Suprapubic skin (tissue), 4 donors: ENCODE data around the gene TMEM131. TPM values are rescaled to one million over a fixed set of nuclear protein-coding genes. Genes with fewer than 3 reads are reported as not detected.

ENCODE experiments used
- DNase-seq, 2 donors: peaks; one replicate each; pipeline ENCODE4 v3.0.0-alpha.2; 2019; ENCODE audit warnings: low spot score in 2 of 2
- H3K27ac ChIP-seq: fragments of 200-600 bp; sonication (generic); one replicate; pipeline ENCODE4 v1.5.1; 2019
- H3K27me3 ChIP-seq: fragments of 200-600 bp; sonication (generic); one replicate; pipeline ENCODE4 v1.5.1; 2019
- H3K36me3 ChIP-seq: fragments of 200-600 bp; sonication (generic); one replicate; pipeline ENCODE4 v1.5.1; 2019
- H3K4me1 ChIP-seq: fragments of 200-600 bp; sonication (generic); one replicate; pipeline ENCODE4 v1.5.1; 2019
- H3K4me3 ChIP-seq: fragments of 200-600 bp; sonication (generic); one replicate; pipeline ENCODE4 v1.5.1; 2019; ENCODE audit warnings: mild to moderate bottlenecking
- H3K9me3 ChIP-seq: fragments of 200-600 bp; sonication (generic); one replicate; pipeline ENCODE4 v1.5.1; 2019
- EP300 ChIP-seq: sonication (generic); formaldehyde crosslinking; IDR thresholded peaks from one replicate; pipeline ENCODE4 v1.6.1; 2017; ENCODE audit warnings: antibody characterized with exemption
- POLR2A ChIP-seq, 2 donors: fragments of 450-650 bp; IDR thresholded peaks; one replicate each; pipeline ENCODE4 v1.6.1; 2017; ENCODE audit warnings: antibody characterized with exemption in 2 of 2, mild to moderate bottlenecking in 2 of 2, moderate library complexity in 2 of 2
- POLR2AphosphoS5 ChIP-seq, 3 donors: sonication (generic); formaldehyde crosslinking; IDR thresholded peaks; one replicate each; pipeline ENCODE4 v1.6.1; 2017; ENCODE audit warnings: antibody characterized with exemption in 3 of 3
- WGBS: methylation state at CpG from one replicate; pipeline ENCODE4 v1.1.5; 2018; 5-methylcytosine and 5-hydroxymethylcytosine counted together
- total RNA-seq, 4 donors: library from RNA; depleted of rRNA; stranded (reverse); fragments of >200 nt; gene quantifications; one replicate each; pipeline ENCODE4 v1.1.0, GENCODE V29; 2016
- TF ChIP-seq, protein P1 (sequence below), 2 donors: fragments of 200-600 bp in 1 of 2; fragments of 450-650 bp in 1 of 2; sonication (generic) in 1 of 2; IDR thresholded peaks; one replicate each; pipeline ENCODE4 v1.5.1; 2016 to 2019; ENCODE audit warnings: antibody characterized with exemption in 2 of 2, mild to moderate bottlenecking in 1 of 2, moderate library complexity in 1 of 2

The TMEM131 gene
- total RNA-seq, 4 donors from 2014 or later, result 39.7 to 117 (median 42.5) TPM

GRCh38 chr2:97732436-97733340, 263.1 kb downstream of the TMEM131 start:
- no peak overlapping the region for H3K4me3 ChIP-seq
- peak; percentile 53 to 75 for DNase-seq
- no peaks in the 10 kb centered on the region for H3K27me3 ChIP-seq
- peaks cover 7% of the 10 kb centered on the region for H3K4me1 ChIP-seq
- 40% methylated on average over 1 of the region's 28 CpGs for WGBS
- TF ChIP-seq POLR2A (IDR thresholded peaks at IDR 0.05), result no peak
- TF ChIP-seq POLR2AphosphoS5 (IDR thresholded peaks at IDR 0.05), result no peak
- TF ChIP-seq, protein P1, sequence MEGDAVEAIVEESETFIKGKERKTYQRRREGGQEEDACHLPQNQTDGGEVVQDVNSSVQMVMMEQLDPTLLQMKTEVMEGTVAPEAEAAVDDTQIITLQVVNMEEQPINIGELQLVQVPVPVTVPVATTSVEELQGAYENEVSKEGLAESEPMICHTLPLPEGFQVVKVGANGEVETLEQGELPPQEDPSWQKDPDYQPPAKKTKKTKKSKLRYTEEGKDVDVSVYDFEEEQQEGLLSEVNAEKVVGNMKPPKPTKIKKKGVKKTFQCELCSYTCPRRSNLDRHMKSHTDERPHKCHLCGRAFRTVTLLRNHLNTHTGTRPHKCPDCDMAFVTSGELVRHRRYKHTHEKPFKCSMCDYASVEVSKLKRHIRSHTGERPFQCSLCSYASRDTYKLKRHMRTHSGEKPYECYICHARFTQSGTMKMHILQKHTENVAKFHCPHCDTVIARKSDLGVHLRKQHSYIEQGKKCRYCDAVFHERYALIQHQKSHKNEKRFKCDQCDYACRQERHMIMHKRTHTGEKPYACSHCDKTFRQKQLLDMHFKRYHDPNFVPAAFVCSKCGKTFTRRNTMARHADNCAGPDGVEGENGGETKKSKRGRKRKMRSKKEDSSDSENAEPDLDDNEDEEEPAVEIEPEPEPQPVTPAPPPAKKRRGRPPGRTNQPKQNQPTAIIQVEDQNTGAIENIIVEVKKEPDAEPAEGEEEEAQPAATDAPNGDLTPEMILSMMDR (IDR thresholded peaks at IDR 0.05), result no peak
- no peak for TF ChIP-seq EP300
- H3K27ac ChIP-seq, result no peak overlapping the region
- H3K36me3 ChIP-seq, result no peaks in the 10 kb centered on the region
- no peaks in the 10 kb centered on the region for H3K9me3 ChIP-seq

GRCh38 chr2:97731274-97732020, 264.3 kb downstream of the TMEM131 start:
- Histone ChIP-seq H3K9me3 (no peaks in the 10 kb centered on the region), H3K36me3 (no peaks in the 10 kb centered on the region), H3K4me3 (no peak overlapping the region), H3K4me1 (peaks cover 7% of the 10 kb centered on the region), H3K27ac (no peak overlapping the region), H3K27me3 (no peaks in the 10 kb centered on the region)
- DNase-seq, result peak in 1 of 2 donors; percentile 67
- TF ChIP-seq, protein P1 (IDR thresholded peaks at IDR 0.05), result no peak
- TF ChIP-seq POLR2A (IDR thresholded peaks at IDR 0.05), result no peak
- TF ChIP-seq POLR2AphosphoS5 (IDR thresholded peaks at IDR 0.05), result no peak
- TF ChIP-seq EP300, result no peak
- 85% methylated on average over 8 of the region's 12 CpGs for WGBS

- peaks cover 7% of the 10 kb centered on the region for H3K4me1 ChIP-seq
- peak in 1 of 2 donors; percentile 56 for DNase-seq
- H3K27ac ChIP-seq, result no peak overlapping the region
- H3K36me3 ChIP-seq, result no peaks in the 10 kb centered on the region
- no peak overlapping the region for H3K4me3 ChIP-seq
- WGBS, result 92% methylated on average over 1 of the region's 1 CpG
- TF ChIP-seq, protein P1 (IDR thresholded peaks at IDR 0.05), result no peak
- TF ChIP-seq EP300 (no peak), POLR2AphosphoS5 (IDR thresholded peaks at IDR 0.05) (no peak), POLR2A (IDR thresholded peaks at IDR 0.05) (no peak)
- no peaks in the 10 kb centered on the region for H3K27me3 ChIP-seq
- H3K9me3 ChIP-seq, result no peaks in the 10 kb centered on the region
These were observed 265.5 kb downstream of the TMEM131 start for GRCh38 chr2:97730245-97730644.

GRCh38 chr2:97728091-97728731, 267.5 kb downstream of the TMEM131 start:
- WGBS, result 39% methylated on average over 12 of the region's 12 CpGs
- Histone ChIP-seq H3K4me1 (peaks cover 7% of the 10 kb centered on the region), H3K4me3 (no peak overlapping the region), H3K27me3 (peaks cover 10% of the 10 kb centered on the region), H3K9me3 (no peaks in the 10 kb centered on the region), H3K27ac (peak overlapping the region; percentile 30), H3K36me3 (no peaks in the 10 kb centered on the region)
- TF ChIP-seq, protein P1 (IDR thresholded peaks at IDR 0.05), result no peak
- no peak for TF ChIP-seq POLR2AphosphoS5 (IDR thresholded peaks at IDR 0.05)
- TF ChIP-seq EP300, result no peak
- DNase-seq, result peak; percentile 60 to 71
